SK-N-SH treated with all-trans-retinoic acid at 6 μM for 48 hours (cell line): ENCODE results near the gene SYT3.

Source experiments
- ATAC-seq: fragments of 200-7000 bp; cut with Tn5 transposase; 3 replicates; pipeline ENCODE4 v1.9.1; 2020; ENCODE audit warnings: mild to moderate bottlenecking, moderate library complexity
- ARNTL ChIP-seq: fragments of 450-650 bp; formaldehyde crosslinking; IDR thresholded peaks from 2 replicates; pipeline ENCODE4 v1.5.0; 2020; ENCODE audit warnings: low read depth, mild to moderate bottlenecking, moderate library complexity, borderline replicate concordance
- BACH2 ChIP-seq: fragments of 250-450 bp; sonication (Bioruptor Pico); IDR thresholded peaks from 2 replicates; pipeline ENCODE4 v1.9.0; 2021; ENCODE audit warnings: mild to moderate bottlenecking, borderline replicate concordance
- CSDC2 ChIP-seq: fragments of 250-450 bp; sonication (Bioruptor Pico); IDR thresholded peaks from 2 replicates; pipeline ENCODE4 v1.5.0; 2020; ENCODE audit warnings: mild to moderate bottlenecking, moderate library complexity
- ESRRG ChIP-seq: fragments of 250-450 bp; sonication (Bioruptor Pico); IDR thresholded peaks from 2 replicates; pipeline ENCODE4 v1.6.1; 2021; ENCODE audit warnings: mild to moderate bottlenecking
- GLIS3 ChIP-seq: fragments of 250-450 bp; sonication (Bioruptor Pico); IDR thresholded peaks from 2 replicates; pipeline ENCODE4 v1.5.0; 2020; ENCODE audit warnings: mild to moderate bottlenecking, moderate library complexity
- ISL1 ChIP-seq: fragments of 250-450 bp; sonication (Bioruptor Pico); IDR thresholded peaks from 2 replicates; pipeline ENCODE4 v2.1.2; 2022; ENCODE audit warnings: mild to moderate bottlenecking, moderate library complexity
- SNAI2 ChIP-seq: fragments of 250-450 bp; sonication (Bioruptor Pico); IDR thresholded peaks from 2 replicates; pipeline ENCODE4 v1.5.0; 2020; ENCODE audit warnings: mild to moderate bottlenecking, moderate library complexity
- TCF4 ChIP-seq: fragments of 250-450 bp; sonication (Bioruptor Pico); IDR thresholded peaks from 2 replicates; pipeline ENCODE4 v1.8.0; 2021; ENCODE audit warnings: mild to moderate bottlenecking, moderate library complexity, borderline replicate concordance
- TOX ChIP-seq: fragments of 250-450 bp; sonication (Bioruptor Pico); IDR thresholded peaks from 2 replicates; pipeline ENCODE4 v1.8.0; 2021; ENCODE audit warnings: mild to moderate bottlenecking, moderate library complexity, borderline replicate concordance
- ZC3H10 ChIP-seq: fragments of 250-450 bp; sonication (Bioruptor Pico); IDR thresholded peaks from 2 replicates; pipeline ENCODE4 v1.5.1; 2021; ENCODE audit warnings: mild to moderate bottlenecking, moderate library complexity
- ZFP3 ChIP-seq: fragments of 250-450 bp; sonication (Bioruptor Pico); IDR thresholded peaks from 2 replicates; pipeline ENCODE4 v1.5.0; 2020; ENCODE audit warnings: mild to moderate bottlenecking, moderate library complexity
- ZFP30 ChIP-seq: fragments of 450-650 bp; formaldehyde crosslinking; IDR thresholded peaks from 2 replicates; pipeline ENCODE4 v1.5.0; 2022; ENCODE audit warnings: mild to moderate bottlenecking, moderate library complexity
- ZNF565 ChIP-seq: fragments of 450-650 bp; formaldehyde crosslinking; conservative IDR thresholded peaks from 2 replicates; pipeline ENCODE4 v1.5.0; 2020; ENCODE audit warnings: low read depth, mild to moderate bottlenecking, moderate library complexity
- ZNF70 ChIP-seq: fragments of 450-650 bp; formaldehyde crosslinking; IDR thresholded peaks from 2 replicates; pipeline ENCODE4 v1.5.0; 2020; ENCODE audit warnings: mild to moderate bottlenecking, moderate library complexity
- ZNF8 ChIP-seq: fragments of 450-650 bp; formaldehyde crosslinking; IDR thresholded peaks from 2 replicates; pipeline ENCODE4 v1.5.0; 2020; ENCODE audit warnings: mild to moderate bottlenecking, moderate library complexity
- TF ChIP-seq, protein P1 (sequence below): fragments of 250-450 bp; sonication (Bioruptor Pico); IDR thresholded peaks from 2 replicates; pipeline ENCODE4 v1.5.1; 2021; ENCODE audit warnings: mild to moderate bottlenecking, moderate library complexity
- TF ChIP-seq, protein P2 (sequence below): fragments of 250-450 bp; sonication (Bioruptor Pico); IDR thresholded peaks from 2 replicates; pipeline ENCODE4 v1.8.0; 2020; ENCODE audit warnings: mild to moderate bottlenecking, moderate library complexity, borderline replicate concordance
- TF ChIP-seq, protein P3 (sequence below): fragments of 250-450 bp; sonication (Bioruptor Pico); IDR thresholded peaks from 2 replicates; pipeline ENCODE4 v1.8.0; 2021; ENCODE audit warnings: low read depth, mild to moderate bottlenecking, moderate library complexity, borderline replicate concordance
- TF ChIP-seq, protein P4 (sequence below): fragments of 250-450 bp; sonication (Bioruptor Pico); IDR thresholded peaks from 2 replicates; pipeline ENCODE4 v1.5.0; 2020; ENCODE audit warnings: mild to moderate bottlenecking, moderate library complexity
- TF ChIP-seq, protein P5 (sequence below): fragments of 250-450 bp; sonication (Bioruptor Pico); IDR thresholded peaks from 2 replicates; pipeline ENCODE4 v1.5.1; 2020; ENCODE audit warnings: low read depth, mild to moderate bottlenecking, moderate library complexity

Gene SYT3

DNA sequence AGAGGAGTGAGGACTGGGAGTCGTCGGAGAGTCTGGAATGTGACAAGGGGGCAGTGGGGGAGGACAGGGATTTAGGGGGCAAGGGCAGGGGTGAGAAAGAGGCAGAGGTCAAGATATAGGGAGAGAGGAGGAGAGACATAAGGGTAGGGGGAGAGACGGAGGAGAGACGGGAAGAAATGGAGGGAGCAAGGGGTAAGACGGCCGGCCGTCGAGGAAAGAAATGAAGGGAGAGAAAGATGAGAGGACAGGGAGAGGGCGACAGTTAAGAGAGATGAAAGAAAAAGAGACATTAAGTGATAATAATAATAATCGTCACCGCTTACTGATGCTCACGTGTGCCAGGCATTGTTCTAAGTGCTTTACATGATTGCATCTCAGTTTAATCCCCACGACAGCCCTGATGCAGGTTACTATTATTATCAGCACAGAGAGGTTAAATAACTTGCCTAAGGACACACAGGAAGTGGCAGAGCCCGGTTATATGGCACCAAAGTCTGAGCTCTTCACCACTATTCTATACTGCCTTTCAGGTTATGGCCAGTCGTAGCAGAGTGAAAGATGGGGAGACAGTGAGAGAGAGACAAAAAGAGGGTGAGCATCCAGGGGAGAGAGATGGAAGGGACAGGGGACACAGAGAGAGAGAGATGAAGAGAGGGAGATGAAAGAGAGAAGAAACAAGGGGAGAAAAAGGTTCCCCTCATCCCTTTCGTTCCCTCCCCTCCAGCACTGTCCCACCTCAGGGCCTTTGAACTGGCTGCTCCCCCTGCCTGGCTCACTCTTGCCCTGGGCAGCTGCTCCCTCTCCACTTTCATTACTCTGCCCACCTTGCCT is 23.2 kb upstream of the SYT3 start:
- TF ChIP-seq TOX (CRISPR knock-in tag): no peak
- TF ChIP-seq, protein P1, sequence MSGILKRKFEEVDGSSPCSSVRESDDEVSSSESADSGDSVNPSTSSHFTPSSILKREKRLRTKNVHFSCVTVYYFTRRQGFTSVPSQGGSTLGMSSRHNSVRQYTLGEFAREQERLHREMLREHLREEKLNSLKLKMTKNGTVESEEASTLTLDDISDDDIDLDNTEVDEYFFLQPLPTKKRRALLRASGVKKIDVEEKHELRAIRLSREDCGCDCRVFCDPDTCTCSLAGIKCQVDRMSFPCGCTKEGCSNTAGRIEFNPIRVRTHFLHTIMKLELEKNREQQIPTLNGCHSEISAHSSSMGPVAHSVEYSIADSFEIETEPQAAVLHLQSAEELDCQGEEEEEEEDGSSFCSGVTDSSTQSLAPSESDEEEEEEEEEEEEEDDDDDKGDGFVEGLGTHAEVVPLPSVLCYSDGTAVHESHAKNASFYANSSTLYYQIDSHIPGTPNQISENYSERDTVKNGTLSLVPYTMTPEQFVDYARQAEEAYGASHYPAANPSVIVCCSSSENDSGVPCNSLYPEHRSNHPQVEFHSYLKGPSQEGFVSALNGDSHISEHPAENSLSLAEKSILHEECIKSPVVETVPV: no peak
- TF ChIP-seq, protein P2, sequence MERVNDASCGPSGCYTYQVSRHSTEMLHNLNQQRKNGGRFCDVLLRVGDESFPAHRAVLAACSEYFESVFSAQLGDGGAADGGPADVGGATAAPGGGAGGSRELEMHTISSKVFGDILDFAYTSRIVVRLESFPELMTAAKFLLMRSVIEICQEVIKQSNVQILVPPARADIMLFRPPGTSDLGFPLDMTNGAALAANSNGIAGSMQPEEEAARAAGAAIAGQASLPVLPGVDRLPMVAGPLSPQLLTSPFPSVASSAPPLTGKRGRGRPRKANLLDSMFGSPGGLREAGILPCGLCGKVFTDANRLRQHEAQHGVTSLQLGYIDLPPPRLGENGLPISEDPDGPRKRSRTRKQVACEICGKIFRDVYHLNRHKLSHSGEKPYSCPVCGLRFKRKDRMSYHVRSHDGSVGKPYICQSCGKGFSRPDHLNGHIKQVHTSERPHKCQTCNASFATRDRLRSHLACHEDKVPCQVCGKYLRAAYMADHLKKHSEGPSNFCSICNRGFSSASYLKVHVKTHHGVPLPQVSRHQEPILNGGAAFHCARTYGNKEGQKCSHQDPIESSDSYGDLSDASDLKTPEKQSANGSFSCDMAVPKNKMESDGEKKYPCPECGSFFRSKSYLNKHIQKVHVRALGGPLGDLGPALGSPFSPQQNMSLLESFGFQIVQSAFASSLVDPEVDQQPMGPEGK: no peak
- TF ChIP-seq ARNTL (CRISPR knock-in tag): no peak
- no peak for TF ChIP-seq ZFP30
- TF ChIP-seq ZFP3 (CRISPR knock-in tag): no peak
- no peak for TF ChIP-seq BACH2 (CRISPR knock-in tag)
- TF ChIP-seq SNAI2: no peak
- no peak for TF ChIP-seq CSDC2 (CRISPR knock-in tag)
- TF ChIP-seq ZNF565: no peak
- TF ChIP-seq GLIS3 (CRISPR knock-in tag): no peak
- TF ChIP-seq ZNF70 (CRISPR knock-in tag): no peak
- TF ChIP-seq ZNF8 (CRISPR knock-in tag): no peak
- TF ChIP-seq ESRRG: no peak
- TF ChIP-seq, all 23 proteins: peak for 0
- no peak for ATAC-seq

DNA sequence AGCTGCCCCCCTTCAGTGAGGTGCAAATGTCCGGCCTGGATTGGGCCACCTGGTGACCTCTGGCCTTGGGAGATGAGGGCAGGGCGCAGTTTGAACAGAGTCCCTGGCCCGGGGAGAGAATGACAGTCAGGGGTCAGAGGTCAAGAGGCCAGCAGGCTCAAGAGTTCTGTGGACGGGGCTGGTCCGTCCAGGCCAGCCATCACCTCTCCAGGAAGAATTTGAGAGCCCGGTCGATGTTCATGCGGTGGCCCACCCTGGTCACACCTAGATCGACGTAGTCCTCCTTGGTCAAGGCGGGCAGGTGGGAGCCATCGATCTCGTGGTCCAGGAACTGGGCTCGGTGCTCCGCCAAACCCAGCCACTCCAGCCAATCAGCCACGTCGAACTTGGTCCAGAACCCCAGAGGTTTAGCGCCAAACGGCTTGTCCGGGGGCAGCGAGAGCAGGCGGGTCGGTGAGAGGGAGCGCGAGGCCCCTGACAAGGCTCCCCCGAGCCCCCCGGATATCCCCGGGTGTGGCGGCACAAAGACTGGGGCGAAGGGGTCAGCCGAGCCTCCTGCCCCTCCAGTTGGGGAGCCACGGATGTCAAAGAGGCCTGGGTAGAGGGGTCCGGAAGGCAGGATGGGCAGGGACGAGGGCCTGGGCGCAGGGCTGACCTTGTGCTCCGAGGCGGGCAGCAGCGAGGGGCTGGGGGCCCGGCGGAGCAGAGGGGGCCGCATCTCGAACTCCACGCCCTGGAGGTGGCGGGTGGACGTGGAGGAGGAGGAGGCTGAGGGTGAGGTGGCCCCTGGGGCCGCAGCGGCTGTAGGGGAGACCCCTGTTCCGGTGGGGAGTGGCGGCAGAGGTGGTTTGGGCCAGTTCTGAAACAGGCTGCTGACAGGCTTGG is 22.3 kb upstream of the SYT3 start:
- ATAC-seq: no peak
- TF ChIP-seq TCF4 (CRISPR knock-in tag): no peak
- TF ChIP-seq ZNF565: no peak
- no peak for TF ChIP-seq CSDC2 (CRISPR knock-in tag)
- TF ChIP-seq, protein P1: no peak
- no peak for TF ChIP-seq BACH2 (CRISPR knock-in tag)
- TF ChIP-seq, protein P3, sequence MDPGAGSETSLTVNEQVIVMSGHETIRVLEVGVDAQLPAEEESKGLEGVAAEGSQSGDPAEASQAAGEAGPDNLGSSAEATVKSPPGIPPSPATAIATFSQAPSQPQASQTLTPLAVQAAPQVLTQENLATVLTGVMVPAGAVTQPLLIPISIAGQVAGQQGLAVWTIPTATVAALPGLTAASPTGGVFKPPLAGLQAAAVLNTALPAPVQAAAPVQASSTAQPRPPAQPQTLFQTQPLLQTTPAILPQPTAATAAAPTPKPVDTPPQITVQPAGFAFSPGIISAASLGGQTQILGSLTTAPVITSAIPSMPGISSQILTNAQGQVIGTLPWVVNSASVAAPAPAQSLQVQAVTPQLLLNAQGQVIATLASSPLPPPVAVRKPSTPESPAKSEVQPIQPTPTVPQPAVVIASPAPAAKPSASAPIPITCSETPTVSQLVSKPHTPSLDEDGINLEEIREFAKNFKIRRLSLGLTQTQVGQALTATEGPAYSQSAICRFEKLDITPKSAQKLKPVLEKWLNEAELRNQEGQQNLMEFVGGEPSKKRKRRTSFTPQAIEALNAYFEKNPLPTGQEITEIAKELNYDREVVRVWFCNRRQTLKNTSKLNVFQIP (CRISPR knock-in tag): no peak
- no peak for TF ChIP-seq ESRRG
- TF ChIP-seq ZNF70 (CRISPR knock-in tag): no peak
- no peak for TF ChIP-seq ISL1 (CRISPR knock-in tag)
- TF ChIP-seq, protein P4, sequence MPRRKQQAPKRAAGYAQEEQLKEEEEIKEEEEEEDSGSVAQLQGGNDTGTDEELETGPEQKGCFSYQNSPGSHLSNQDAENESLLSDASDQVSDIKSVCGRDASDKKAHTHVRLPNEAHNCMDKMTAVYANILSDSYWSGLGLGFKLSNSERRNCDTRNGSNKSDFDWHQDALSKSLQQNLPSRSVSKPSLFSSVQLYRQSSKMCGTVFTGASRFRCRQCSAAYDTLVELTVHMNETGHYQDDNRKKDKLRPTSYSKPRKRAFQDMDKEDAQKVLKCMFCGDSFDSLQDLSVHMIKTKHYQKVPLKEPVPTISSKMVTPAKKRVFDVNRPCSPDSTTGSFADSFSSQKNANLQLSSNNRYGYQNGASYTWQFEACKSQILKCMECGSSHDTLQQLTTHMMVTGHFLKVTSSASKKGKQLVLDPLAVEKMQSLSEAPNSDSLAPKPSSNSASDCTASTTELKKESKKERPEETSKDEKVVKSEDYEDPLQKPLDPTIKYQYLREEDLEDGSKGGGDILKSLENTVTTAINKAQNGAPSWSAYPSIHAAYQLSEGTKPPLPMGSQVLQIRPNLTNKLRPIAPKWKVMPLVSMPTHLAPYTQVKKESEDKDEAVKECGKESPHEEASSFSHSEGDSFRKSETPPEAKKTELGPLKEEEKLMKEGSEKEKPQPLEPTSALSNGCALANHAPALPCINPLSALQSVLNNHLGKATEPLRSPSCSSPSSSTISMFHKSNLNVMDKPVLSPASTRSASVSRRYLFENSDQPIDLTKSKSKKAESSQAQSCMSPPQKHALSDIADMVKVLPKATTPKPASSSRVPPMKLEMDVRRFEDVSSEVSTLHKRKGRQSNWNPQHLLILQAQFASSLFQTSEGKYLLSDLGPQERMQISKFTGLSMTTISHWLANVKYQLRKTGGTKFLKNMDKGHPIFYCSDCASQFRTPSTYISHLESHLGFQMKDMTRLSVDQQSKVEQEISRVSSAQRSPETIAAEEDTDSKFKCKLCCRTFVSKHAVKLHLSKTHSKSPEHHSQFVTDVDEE (CRISPR knock-in tag): no peak
- no peak for TF ChIP-seq ZNF8 (CRISPR knock-in tag)
- no peak for TF ChIP-seq ZC3H10 (CRISPR knock-in tag)
- TF ChIP-seq, protein P5, sequence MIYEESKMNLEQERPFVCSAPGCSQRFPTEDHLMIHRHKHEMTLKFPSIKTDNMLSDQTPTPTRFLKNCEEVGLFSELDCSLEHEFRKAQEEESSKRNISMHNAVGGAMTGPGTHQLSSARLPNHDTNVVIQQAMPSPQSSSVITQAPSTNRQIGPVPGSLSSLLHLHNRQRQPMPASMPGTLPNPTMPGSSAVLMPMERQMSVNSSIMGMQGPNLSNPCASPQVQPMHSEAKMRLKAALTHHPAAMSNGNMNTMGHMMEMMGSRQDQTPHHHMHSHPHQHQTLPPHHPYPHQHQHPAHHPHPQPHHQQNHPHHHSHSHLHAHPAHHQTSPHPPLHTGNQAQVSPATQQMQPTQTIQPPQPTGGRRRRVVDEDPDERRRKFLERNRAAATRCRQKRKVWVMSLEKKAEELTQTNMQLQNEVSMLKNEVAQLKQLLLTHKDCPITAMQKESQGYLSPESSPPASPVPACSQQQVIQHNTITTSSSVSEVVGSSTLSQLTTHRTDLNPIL (CRISPR knock-in tag): no peak
- no peak for TF ChIP-seq ARNTL (CRISPR knock-in tag)
